Astrocyte (in vitro differentiated cells and primary cell): ENCODE measurements around the gene PAX5.

Experiments used
- CTCF ChIP-seq: IDR thresholded peaks from 2 replicates; pipeline ENCODE4 v1.5.1; 2011; ENCODE audit warnings: low read depth, mild to moderate bottlenecking, inconsistent platforms, low read length, moderate library complexity; ENCODE audit not compliant: insufficient read depth
- EZH2 ChIP-seq: IDR thresholded peaks from 2 replicates; pipeline ENCODE4 v1.6.1; 2012; ENCODE audit warnings: mild to moderate bottlenecking, low read length, inconsistent platforms; ENCODE audit not compliant: insufficient read depth

GRCh38 chr9:36893184-36893583 lies 140.9 kb downstream of the PAX5 start:
- TF ChIP-seq CTCF: no peak
- TF ChIP-seq EZH2: no peak
